GM12872 (cell line): Measurements from ENCODE around the gene ANKRD35.

Experiments
- CTCF ChIP-seq: IDR thresholded peaks from 3 replicates; pipeline ENCODE4 v1.5.1; 2011; ENCODE audit warnings: low read depth, mild to moderate bottlenecking, low read length, moderate library complexity; ENCODE audit not compliant: insufficient read depth

Gene ANKRD35

GRCh38 chr1:145846201-145846612, 39.5 kb downstream of the ANKRD35 start:
- TF ChIP-seq CTCF: peak; percentile 92

- peak; percentile 92 for TF ChIP-seq CTCF
Measured at GRCh38 chr1:145845514-145846161, 40.0 kb downstream of the ANKRD35 start, which contains the start of gene NUDT17. NUDT17 (plus strand) TSS chr1:145845630; CDS start chr1:145845641, 11 bp downstream.

GRCh38 chr1:145845144-145845513, 40.5 kb downstream of the ANKRD35 start:
- no peak for TF ChIP-seq CTCF

GRCh38 chr1:145843031-145843430, 42.6 kb downstream of the ANKRD35 start:
- no peak for TF ChIP-seq CTCF

- TF ChIP-seq CTCF: no peak
Measured at GRCh38 chr1:145837656-145838055, 48.0 kb downstream of the ANKRD35 start.

GRCh38 chr1:145828367-145829026, 57.2 kb downstream of the ANKRD35 start:
- no peak for TF ChIP-seq CTCF

- TF ChIP-seq CTCF: no peak
Measured at GRCh38 chr1:145827966-145828365, 57.7 kb downstream of the ANKRD35 start.
